Loucy (cell line): ENCODE measurements around the gene STIL.

Source experiments
- H2AFZ ChIP-seq: fragments of 200-600 bp; sonication (generic); 2 replicates; pipeline ENCODE4 v1.6.0; 2016; ENCODE audit warnings: antibody characterized with exemption, mild to moderate bottlenecking, low read length, moderate library complexity
- H3F3A ChIP-seq: fragments of 200-600 bp; 2 replicates; pipeline ENCODE4 v1.6.0; 2016; ENCODE audit warnings: antibody characterized with exemption, low read depth, mild to moderate bottlenecking
- H3K27me3 ChIP-seq: fragments of 200-600 bp; sonication (generic); 2 replicates; pipeline ENCODE4 v1.6.1; 2014; ENCODE audit warnings: low read length, mild to moderate bottlenecking; ENCODE audit not compliant: insufficient read depth, poor library complexity, severe bottlenecking
- H3K36me3 ChIP-seq: fragments of 200-600 bp; sonication (generic); 2 replicates; pipeline ENCODE4 v1.6.1; 2016; ENCODE audit warnings: low read length; ENCODE audit not compliant: insufficient read depth
- H3K4me1 ChIP-seq: fragments of 200-600 bp; sonication (generic); 2 replicates; pipeline ENCODE4 v1.5.1; 2014; ENCODE audit warnings: low read length, mild to moderate bottlenecking; ENCODE audit not compliant: insufficient read depth, poor library complexity, severe bottlenecking
- H3K4me2 ChIP-seq: fragments of 200-600 bp; sonication (generic); 2 replicates; pipeline ENCODE4 v1.6.0; 2014; ENCODE audit warnings: antibody characterized with exemption, low read length, low read depth, mild to moderate bottlenecking; ENCODE audit not compliant: poor library complexity, severe bottlenecking
- H3K4me3 ChIP-seq: fragments of 200-600 bp; sonication (generic); 2 replicates; pipeline ENCODE4 v1.5.1; 2014; ENCODE audit warnings: low read length, mild to moderate bottlenecking, mixed read lengths; ENCODE audit not compliant: poor library complexity, severe bottlenecking
- H3K79me2 ChIP-seq: fragments of 200-600 bp; sonication (generic); 2 replicates; pipeline ENCODE4 v1.6.1; 2014; ENCODE audit warnings: low read length; ENCODE audit not compliant: insufficient read depth
- H3K9ac ChIP-seq: fragments of 200-600 bp; sonication (generic); 2 replicates; pipeline ENCODE4 v1.6.0; 2014; ENCODE audit warnings: mild to moderate bottlenecking, low read depth, low read length, moderate library complexity; ENCODE audit not compliant: poor library complexity, severe bottlenecking
- H3K9me2 ChIP-seq: fragments of 200-600 bp; sonication (generic); replicated peaks from 2 replicates; pipeline ENCODE4 v1.6.1; 2016; ENCODE audit warnings: low read depth, low read length, mixed read lengths
- H3K9me3 ChIP-seq: fragments of 200-600 bp; sonication (generic); 2 replicates; pipeline ENCODE4 v1.6.1; 2014; ENCODE audit warnings: mild to moderate bottlenecking, antibody characterized with exemption, low read length, low read depth; ENCODE audit not compliant: insufficient read depth
- H4K20me1 ChIP-seq: fragments of 200-600 bp; sonication (generic); 2 replicates; pipeline ENCODE4 v1.6.0; 2014; ENCODE audit warnings: antibody characterized with exemption, low read length, mild to moderate bottlenecking; ENCODE audit not compliant: insufficient read depth, poor library complexity, severe bottlenecking
- EZH2phosphoT487 ChIP-seq: fragments of 200-600 bp; IDR thresholded peaks from 2 replicates; pipeline ENCODE4 v1.6.1; 2018; ENCODE audit warnings: antibody characterized with exemption, mild to moderate bottlenecking, moderate library complexity, borderline replicate concordance
- TF ChIP-seq, protein P1 (sequence below): fragments of 200-600 bp; sonication (generic); conservative IDR thresholded peaks from 2 replicates; pipeline ENCODE4 v1.5.1; 2014; ENCODE audit warnings: mild to moderate bottlenecking, antibody characterized with exemption, low read length

The STIL gene

DNA sequence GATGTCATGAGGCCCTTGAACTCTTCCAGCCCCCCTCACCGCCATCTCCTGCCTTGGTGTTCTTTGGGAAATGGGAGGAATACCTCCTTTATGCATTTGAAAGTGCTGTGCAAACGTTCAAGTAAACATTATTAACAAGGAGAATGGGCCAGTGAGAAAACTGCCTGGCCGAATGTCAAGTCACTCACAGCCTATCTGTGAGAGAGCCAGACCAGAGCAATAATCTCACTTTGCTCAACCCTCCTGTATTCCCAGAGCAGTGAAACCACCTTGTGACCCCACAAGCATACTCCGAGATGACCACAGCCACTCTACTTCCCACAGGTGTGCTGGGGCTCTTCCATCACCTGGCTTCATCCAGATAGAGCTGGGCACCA, 87.1 kb downstream of the STIL start:
- no peak overlapping the region for H3K4me3 ChIP-seq
- no peaks in the 10 kb centered on the region for H4K20me1 ChIP-seq
- H3K9me2 ChIP-seq = no peaks in the 10 kb centered on the region
- H2AFZ ChIP-seq = no peak overlapping the region
- no peak overlapping the region for H3K9ac ChIP-seq
- no peak overlapping the region for H3K4me2 ChIP-seq
- H3F3A ChIP-seq = no peaks in the 10 kb centered on the region
- no peaks in the 10 kb centered on the region for H3K9me3 ChIP-seq
- H3K27me3 ChIP-seq = no peaks in the 10 kb centered on the region
- H3K79me2 ChIP-seq = no peaks in the 10 kb centered on the region
- H3K36me3 ChIP-seq = no peaks in the 10 kb centered on the region
- TF ChIP-seq, protein P1, sequence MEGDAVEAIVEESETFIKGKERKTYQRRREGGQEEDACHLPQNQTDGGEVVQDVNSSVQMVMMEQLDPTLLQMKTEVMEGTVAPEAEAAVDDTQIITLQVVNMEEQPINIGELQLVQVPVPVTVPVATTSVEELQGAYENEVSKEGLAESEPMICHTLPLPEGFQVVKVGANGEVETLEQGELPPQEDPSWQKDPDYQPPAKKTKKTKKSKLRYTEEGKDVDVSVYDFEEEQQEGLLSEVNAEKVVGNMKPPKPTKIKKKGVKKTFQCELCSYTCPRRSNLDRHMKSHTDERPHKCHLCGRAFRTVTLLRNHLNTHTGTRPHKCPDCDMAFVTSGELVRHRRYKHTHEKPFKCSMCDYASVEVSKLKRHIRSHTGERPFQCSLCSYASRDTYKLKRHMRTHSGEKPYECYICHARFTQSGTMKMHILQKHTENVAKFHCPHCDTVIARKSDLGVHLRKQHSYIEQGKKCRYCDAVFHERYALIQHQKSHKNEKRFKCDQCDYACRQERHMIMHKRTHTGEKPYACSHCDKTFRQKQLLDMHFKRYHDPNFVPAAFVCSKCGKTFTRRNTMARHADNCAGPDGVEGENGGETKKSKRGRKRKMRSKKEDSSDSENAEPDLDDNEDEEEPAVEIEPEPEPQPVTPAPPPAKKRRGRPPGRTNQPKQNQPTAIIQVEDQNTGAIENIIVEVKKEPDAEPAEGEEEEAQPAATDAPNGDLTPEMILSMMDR = no peak
- TF ChIP-seq EZH2phosphoT487 = no peak
- no peaks in the 10 kb centered on the region for H3K4me1 ChIP-seq

DNA sequence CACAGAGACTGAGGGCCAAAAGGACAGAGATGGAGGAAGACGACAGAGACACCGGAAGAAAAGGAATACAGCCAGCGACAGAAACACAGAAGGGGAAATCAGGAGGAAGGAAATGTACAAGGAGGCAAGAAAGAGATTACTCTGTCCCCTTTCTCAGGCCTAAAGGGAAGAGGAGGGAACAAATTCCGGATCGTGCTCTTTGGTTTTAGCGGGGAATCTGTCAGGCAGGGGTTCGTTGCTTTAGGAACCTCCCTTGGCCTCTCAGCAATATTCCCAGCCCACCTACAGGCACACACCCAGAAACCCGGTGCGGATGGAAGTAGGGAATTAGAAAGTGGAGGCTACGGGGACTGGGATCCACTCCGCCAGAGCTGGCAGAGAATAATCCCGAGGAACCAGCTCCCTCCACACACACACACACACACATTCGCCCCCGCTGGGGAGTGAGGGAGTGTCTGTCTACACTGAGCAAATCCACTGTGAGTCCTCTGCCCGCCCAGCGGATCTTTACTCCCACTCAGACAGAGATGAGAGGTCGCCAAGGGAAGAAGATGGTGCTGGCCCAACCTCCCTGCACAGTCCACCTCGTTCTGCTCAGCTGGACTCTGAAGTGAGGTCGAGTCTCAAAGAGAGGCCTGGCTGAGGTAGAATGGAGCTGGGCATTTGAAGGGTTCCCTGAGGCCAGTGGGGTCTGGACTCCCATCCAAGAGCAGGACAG, 87.7 kb downstream of the STIL start:
- Histone ChIP-seq H3K27me3 (no peaks in the 10 kb centered on the region), H3K9me3 (no peaks in the 10 kb centered on the region), H3F3A (no peaks in the 10 kb centered on the region), H2AFZ (no peak overlapping the region), H3K4me1 (no peaks in the 10 kb centered on the region), H3K36me3 (no peaks in the 10 kb centered on the region), H4K20me1 (no peaks in the 10 kb centered on the region), H3K79me2 (no peaks in the 10 kb centered on the region), H3K9ac (no peak overlapping the region), H3K4me2 (no peak overlapping the region), H3K4me3 (no peak overlapping the region), H3K9me2 (no peaks in the 10 kb centered on the region)
- TF ChIP-seq, protein P1 = no peak
- no peak for TF ChIP-seq EZH2phosphoT487

DNA sequence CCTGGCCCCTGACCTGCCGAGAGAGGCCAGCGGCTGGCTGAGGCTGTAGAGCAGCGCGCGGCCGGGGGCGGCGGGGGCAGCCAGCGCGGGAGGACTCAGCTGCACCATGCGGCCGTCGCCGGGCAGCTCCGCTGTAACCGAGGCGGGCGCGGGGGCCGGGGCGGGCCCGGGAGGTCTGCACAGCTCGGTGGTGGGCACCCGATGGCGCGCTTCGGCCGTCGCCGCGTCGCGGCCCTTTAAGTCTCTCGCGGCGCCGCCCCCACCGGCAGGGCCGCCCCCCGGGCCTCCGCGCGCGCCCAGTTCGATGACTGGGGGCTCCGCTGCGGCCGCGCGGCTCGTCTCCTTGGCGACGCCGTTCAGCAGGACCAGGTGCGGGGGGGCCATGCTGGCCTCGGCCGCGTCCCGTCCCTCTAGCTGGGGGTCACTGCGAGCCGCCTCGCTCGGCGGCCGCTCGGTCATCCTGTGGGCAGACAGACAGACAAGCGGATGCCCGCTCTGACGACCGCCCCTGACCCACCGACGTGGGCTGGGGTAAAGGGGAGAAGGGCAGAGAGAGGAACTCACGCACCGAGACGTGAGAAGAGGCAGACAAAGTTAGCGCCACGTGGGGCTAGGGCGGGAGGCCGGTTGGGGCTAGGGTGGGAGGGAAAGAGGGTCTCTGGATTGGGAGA, 88.4 kb downstream of the STIL start:
- Histone ChIP-seq H3K9me3 (no peaks in the 10 kb centered on the region), H3K4me3 (no peak overlapping the region), H3K9me2 (no peaks in the 10 kb centered on the region), H3F3A (no peaks in the 10 kb centered on the region), H3K36me3 (no peaks in the 10 kb centered on the region), H3K9ac (no peak overlapping the region), H3K79me2 (no peaks in the 10 kb centered on the region), H3K4me1 (no peaks in the 10 kb centered on the region), H3K4me2 (no peak overlapping the region), H2AFZ (no peak overlapping the region), H4K20me1 (no peaks in the 10 kb centered on the region), H3K27me3 (no peaks in the 10 kb centered on the region)
- TF ChIP-seq, protein P1 = no peak
- no peak for TF ChIP-seq EZH2phosphoT487
